AG04449 (cell line): ENCODE results near the gene TMIGD1.

ENCODE experiments used
- CTCF ChIA-PET: fragments of 350-600 bp; formaldehyde crosslinking; extraction: SDS; loops from one replicate; lab custom pipeline; 2021; ENCODE audit warnings: antibody characterized with exemption; lab: Yijun Ruan, JAX
- POLR2A ChIA-PET: fragments of 400-600, 350-600 bp; formaldehyde crosslinking; extraction: SDS; loops from one replicate; lab custom pipeline; 2020; ENCODE audit warnings: antibody characterized with exemption, inconsistent platforms; lab: Yijun Ruan, JAX
- DNase-seq: peaks from one replicate; pipeline ENCODE4 v3.0.0-alpha.2; 2010; ENCODE audit warnings: low read depth, low spot score
- H3K4me3 ChIP-seq: 2 replicates; pipeline ENCODE4 v1.5.1; 2011; ENCODE audit warnings: low read depth, mild to moderate bottlenecking, control low read depth, low read length
- TF ChIP-seq, protein P1 (sequence below): IDR thresholded peaks from one replicate; pipeline ENCODE4 v1.5.1; 2011; ENCODE audit warnings: mild to moderate bottlenecking, moderate library complexity, low read length, control low read depth, inconsistent platforms; ENCODE audit not compliant: insufficient read depth; ENCODE audit errors: missing control alignments

The TMIGD1 gene

GRCh38 chr17:30340801-30341356, 7.0 kb upstream of the TMIGD1 start:
- ChIA-PET POLR2A (interaction anchor here (0.7 kb wide), 1 partner anchor 140 kb away, joined by 3 read pairs; no protein-coding TSS in a partner anchor), CTCF (interaction anchor here (0.7 to 4.4 kb wide), 21 partner anchors 8 to 484 kb away, joined by 3 to 48 read pairs (median 5); partner anchors contain the start of genes BLMH, CPD, CRLF3 and GOSR1)
- H3K4me3 ChIP-seq = no peak overlapping the region
- DNase-seq = no peak
- TF ChIP-seq, protein P1, sequence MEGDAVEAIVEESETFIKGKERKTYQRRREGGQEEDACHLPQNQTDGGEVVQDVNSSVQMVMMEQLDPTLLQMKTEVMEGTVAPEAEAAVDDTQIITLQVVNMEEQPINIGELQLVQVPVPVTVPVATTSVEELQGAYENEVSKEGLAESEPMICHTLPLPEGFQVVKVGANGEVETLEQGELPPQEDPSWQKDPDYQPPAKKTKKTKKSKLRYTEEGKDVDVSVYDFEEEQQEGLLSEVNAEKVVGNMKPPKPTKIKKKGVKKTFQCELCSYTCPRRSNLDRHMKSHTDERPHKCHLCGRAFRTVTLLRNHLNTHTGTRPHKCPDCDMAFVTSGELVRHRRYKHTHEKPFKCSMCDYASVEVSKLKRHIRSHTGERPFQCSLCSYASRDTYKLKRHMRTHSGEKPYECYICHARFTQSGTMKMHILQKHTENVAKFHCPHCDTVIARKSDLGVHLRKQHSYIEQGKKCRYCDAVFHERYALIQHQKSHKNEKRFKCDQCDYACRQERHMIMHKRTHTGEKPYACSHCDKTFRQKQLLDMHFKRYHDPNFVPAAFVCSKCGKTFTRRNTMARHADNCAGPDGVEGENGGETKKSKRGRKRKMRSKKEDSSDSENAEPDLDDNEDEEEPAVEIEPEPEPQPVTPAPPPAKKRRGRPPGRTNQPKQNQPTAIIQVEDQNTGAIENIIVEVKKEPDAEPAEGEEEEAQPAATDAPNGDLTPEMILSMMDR = no peak

- TF ChIP-seq, protein P1 = no peak
- DNase-seq = no peak
- no peak overlapping the region for H3K4me3 ChIP-seq
- ChIA-PET CTCF (interaction anchor here (0.7 to 4.4 kb wide), 20 partner anchors 10 to 377 kb away, joined by 3 to 48 read pairs (median 5); partner anchors contain the start of genes BLMH, CPD and GOSR1), POLR2A (no interaction called here)
These were observed 5.2 kb upstream of the TMIGD1 start for GRCh38 chr17:30339086-30339485.

DNA sequence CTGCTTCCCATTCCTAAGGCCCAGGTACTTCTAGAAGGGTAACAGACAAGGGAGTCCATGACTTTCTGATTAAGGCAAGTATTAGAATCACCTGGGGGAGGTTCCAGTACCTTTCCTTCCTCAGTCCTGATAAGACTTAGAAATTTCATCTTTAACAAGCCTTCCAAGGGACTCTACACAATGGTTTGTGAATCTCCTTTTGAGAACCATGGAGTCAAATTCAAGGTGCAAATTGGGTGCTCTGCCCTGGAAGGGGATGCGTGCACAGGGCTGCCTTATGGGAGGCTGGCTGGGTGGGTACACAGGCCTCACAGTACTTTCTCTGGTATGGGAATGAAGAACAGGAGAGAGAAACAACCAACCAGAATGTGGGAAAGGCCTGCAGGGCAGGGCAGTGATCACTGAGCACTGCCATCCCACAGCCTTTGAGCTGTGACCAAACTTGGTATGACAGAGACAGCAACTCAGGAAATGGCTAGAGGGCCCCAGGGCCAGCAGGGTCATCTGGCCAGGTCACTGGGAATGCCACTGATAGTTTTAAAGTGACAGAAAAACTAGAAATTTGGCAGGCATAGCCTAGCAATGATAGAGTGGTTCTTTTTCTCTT, 3.6 kb upstream of the TMIGD1 start:
- no peak overlapping the region for H3K4me3 ChIP-seq
- ChIA-PET POLR2A (no interaction called here), CTCF (interaction anchor here (1.2 to 3.7 kb wide), 10 partner anchors 10 to 239 kb away, joined by 3 to 45 read pairs (median 9); no protein-coding TSS in a partner anchor)
- DNase-seq = no peak
- TF ChIP-seq, protein P1 = no peak

DNA sequence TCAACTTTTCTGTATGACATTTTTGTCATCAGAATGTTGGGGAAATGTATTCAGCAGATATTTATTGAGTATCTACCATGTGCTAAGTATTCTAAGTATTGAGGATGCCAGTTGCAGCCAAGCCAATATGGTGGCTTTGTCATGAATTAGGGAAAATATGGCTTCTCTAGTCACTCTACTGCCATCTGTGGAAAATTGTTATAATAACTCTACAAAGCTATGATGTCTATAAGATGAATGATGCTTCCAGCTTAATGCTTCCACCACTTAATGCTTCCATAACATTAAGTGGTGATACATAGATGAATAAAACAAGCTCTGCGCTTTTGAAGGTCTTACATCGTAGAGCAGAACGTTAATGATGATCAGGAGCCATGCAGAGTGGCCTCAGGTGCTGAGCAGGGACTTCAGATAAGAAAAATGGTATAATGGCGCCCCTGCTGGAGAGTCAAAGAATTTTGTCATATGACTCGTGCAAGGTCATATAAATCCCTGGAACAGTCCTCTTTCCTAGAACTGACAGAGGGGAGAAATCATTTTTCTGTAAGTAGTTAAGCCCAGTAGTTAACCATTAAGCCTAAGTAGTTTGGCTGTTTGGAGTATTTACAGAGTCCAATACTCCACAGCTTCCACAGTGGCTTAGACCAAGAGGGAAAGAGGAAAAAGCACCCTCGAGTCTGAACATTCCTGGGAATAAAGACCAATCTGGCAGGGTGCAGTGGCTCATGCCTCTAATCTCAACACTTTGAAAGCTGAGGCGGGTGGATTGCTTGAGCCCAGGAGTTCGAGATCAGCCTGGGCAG, 2.7 kb upstream of the TMIGD1 start:
- TF ChIP-seq, protein P1 = peak; percentile 7
- H3K4me3 ChIP-seq = no peak overlapping the region
- DNase-seq = no peak
- CTCF ChIA-PET = interaction anchor here (0.5 to 3.7 kb wide), 11 partner anchors 10 to 617 kb away, joined by 3 to 45 read pairs (median 5); no protein-coding TSS in a partner anchor
- POLR2A ChIA-PET = interaction anchor here (0.6 kb wide), 1 partner anchor 232 kb away, joined by 5 read pairs; no protein-coding TSS in a partner anchor

GRCh38 chr17:30334421-30334820, 564 bp upstream of the TMIGD1 start:
- no peak for DNase-seq
- CTCF ChIA-PET = interaction anchor here (1.0 to 3.7 kb wide), 13 partner anchors 8 to 239 kb away, joined by 3 to 45 read pairs (median 5); partner anchors contain the start of gene BLMH
- TF ChIP-seq, protein P1 = no peak
- POLR2A ChIA-PET = interaction anchor here (0.7 kb wide), 1 partner anchor 534 kb away, joined by 3 read pairs; no protein-coding TSS in a partner anchor
- no peak overlapping the region for H3K4me3 ChIP-seq
